ENCODE data around the gene ZFR2. TPM values are rescaled to one million over a fixed set of nuclear protein-coding genes. Genes with fewer than 3 reads are reported as not detected.

ZFR2 gene
- total and polyA plus RNA-seq, 2 of the 8 experiments (the other 6 are each of a cell fraction or from before 2014, with no cell fraction given) = 14.5 to 28.4 TPM

DNA sequence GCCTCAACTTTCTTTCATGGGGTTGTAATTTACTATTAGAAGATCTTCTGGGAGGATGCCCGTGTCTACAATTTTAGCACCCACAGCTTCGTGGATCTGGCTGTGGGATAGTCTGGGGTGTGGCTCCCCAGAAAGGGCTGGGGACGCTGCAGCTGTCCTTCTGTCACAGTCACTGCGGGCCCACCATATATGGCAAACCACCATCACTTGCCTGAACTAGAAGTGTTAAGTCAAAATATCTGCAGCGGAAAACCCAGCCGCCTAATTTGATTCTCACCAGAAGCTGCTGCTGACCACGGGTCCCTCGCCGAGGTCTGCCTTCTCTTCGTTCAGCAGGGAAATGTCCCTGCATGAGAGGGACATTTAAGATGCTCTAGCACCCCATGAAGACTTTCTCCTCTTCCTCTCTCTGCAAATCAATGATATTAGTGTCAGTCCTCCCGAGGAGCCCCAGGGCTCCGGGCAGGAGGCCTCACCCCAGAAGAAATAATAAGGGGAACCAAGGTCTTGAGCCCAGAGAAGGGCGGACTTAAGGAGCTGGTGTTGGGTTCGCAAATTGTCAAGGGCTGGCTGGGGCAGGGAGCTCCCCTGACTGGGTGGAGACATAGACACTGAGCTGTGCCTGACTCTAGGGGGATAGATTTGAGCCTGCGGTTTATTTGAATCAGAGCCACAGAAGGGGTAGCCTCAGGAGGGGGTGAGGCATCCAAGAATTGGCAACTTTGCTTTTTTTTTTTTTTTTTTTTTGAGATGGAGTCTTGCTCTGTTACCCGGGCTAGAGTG lies 79.7 kb downstream of the ZFR2 start:
- no peak overlapping the region for H2AK5ac ChIP-seq (ENCODE audit: low read depth, low read length)
- peak in 1 of 2 experiments; percentile 44 for DNase-seq (ENCODE audit: low read depth in 1 of 2, low spot score in 2 of 2)
- no peaks in the 10 kb centered on the region for H3K79me2 ChIP-seq (ENCODE audit: control insufficient read depth in 1 of 2, insufficient read depth in 2 of 2, low read length in 2 of 2)
- no peak overlapping the region for H3K4ac ChIP-seq (replicated peaks; ENCODE audit: insufficient read length, low read depth, low read length)
- 77% methylated on average over 15 of the region's 16 CpGs; no CpG with 5 or more reads in 1 of the 2 experiments for WGBS, 2 experiments (ENCODE audit: extremely low coverage in 1 of 2, insufficient coverage in 1 of 2, insufficient read length in 1 of 2, insufficient replicate concordance in 2 of 2, low coverage in 1 of 2, low lambda C conversion rate in 2 of 2, missing lambda C conversion rate in 1 of 2)
- H4K20me1 ChIP-seq (replicated peaks in 1 of 2; ENCODE audit: control insufficient read depth in 1 of 2, insufficient read depth in 2 of 2, low read length in 2 of 2) = no peaks in the 10 kb centered on the region
- 0 out of 4 replicates have a peak, but pooled peaks cover 0 to 4% of the 10 kb centered on the region in 2 experiments for H3K9me3 ChIP-seq (ENCODE audit: insufficient read depth in 2 of 2, low read depth in 1 of 2, low read length in 1 of 2)
- peaks cover 0 to 17% (median 8%) of the 10 kb centered on the region in 4 experiments; a peak in 6 of 7 replicates for H3K27me3 ChIP-seq (replicated peaks in 1 of 4; ENCODE audit: control insufficient read depth in 3 of 4, extremely low read depth in 1 of 4, insufficient read depth in 3 of 4, low read length in 3 of 4)
- no peak overlapping the region for H2BK5ac ChIP-seq (ENCODE audit: low read depth, low read length)
- no peak overlapping the region for H3K14ac ChIP-seq (ENCODE audit: insufficient read length)
- H3K79me1 ChIP-seq (ENCODE audit: low read depth, low read length) = no peaks in the 10 kb centered on the region
- H3K23me2 ChIP-seq (ENCODE audit: low read depth, low read length) = peaks cover 7% of the 10 kb centered on the region; the same call in 1 of the 2 replicates
- H2BK12ac ChIP-seq (ENCODE audit: low read depth, low read length) = no peak overlapping the region
- H3K27ac ChIP-seq (ENCODE audit: low read depth, low read length) = no peak overlapping the region
- H3K4me2 ChIP-seq (ENCODE audit: insufficient read depth in 1 of 2, low read depth in 2 of 2, low read length in 2 of 2) = no peak overlapping the region
- TF ChIP-seq SP2 (IDR thresholded peaks at IDR 0.05; ENCODE audit: low read length) (no peak), FOSL1 (IDR thresholded peaks at IDR 0.05; ENCODE audit: insufficient read depth, low read depth, low read length) (no peak), BRCA1 (IDR thresholded peaks at IDR 0.05; ENCODE audit: low read depth, low read length) (no peak), TAF1 (IDR thresholded peaks at IDR 0.05; ENCODE audit: low read depth, low read length) (no peak), RAD21 (IDR thresholded peaks at IDR 0.05 in 1 of 2, conservative IDR thresholded peaks at IDR 0.05 in 1 of 2; ENCODE audit: low read depth in 2 of 2, low read length in 2 of 2) (no peak), EP300 (IDR thresholded peaks at IDR 0.05; ENCODE audit: borderline replicate concordance in 1 of 2, low read depth in 2 of 2, low read length in 2 of 2) (no peak), HDAC6 (IDR thresholded peaks at IDR 0.05; ENCODE audit: low read depth, low read length) (no peak)
- no peaks in the 10 kb centered on the region for H3K36me3 ChIP-seq (ENCODE audit: control insufficient read depth in 2 of 4, insufficient read depth in 4 of 4, low read length in 3 of 4)
- no peak overlapping the region for H3K56ac ChIP-seq (replicated peaks; ENCODE audit: insufficient read length, low read depth, low read length)
- CTCF ChIA-PET (ENCODE audit: partially characterized antibody) = interaction anchor here (0.6 to 2.0 kb wide), 6 partner anchors 9 to 60 kb away, joined by 3 to 9 read pairs (median 4); partner anchors contain the start of gene MRPL54
- H4K8ac ChIP-seq (ENCODE audit: extremely low read depth, insufficient read depth, low read length) = no peak overlapping the region; the same call in none of the 2 replicates
- H3K4me3 ChIP-seq (ENCODE audit: extremely low read depth in 1 of 4, insufficient read depth in 2 of 4, low read depth in 3 of 4, low read length in 4 of 4) = no peak overlapping the region
- POLR2A ChIA-PET (ENCODE audit: partially characterized antibody) = interaction anchor here (0.7 to 1.7 kb wide), 3 partner anchors 10 to 243 kb away, joined by 4 to 7 read pairs (median 5); partner anchors contain the start of gene EEF2
- H2BK15ac ChIP-seq (ENCODE audit: low read length) = no peak overlapping the region
- H2BK20ac ChIP-seq (ENCODE audit: low read length) = no peak overlapping the region
- H2BK120ac ChIP-seq (replicated peaks; ENCODE audit: low read depth, low read length) = no peak overlapping the region
- no peak overlapping the region for H4K5ac ChIP-seq (ENCODE audit: insufficient read length, low read depth, low read length)
- H2AFZ ChIP-seq (ENCODE audit: low read length) = no peak overlapping the region
- no peak overlapping the region for H3K18ac ChIP-seq (ENCODE audit: extremely low read depth, low read length)
- H3K23ac ChIP-seq (ENCODE audit: insufficient read length) = no peak overlapping the region
- H4K91ac ChIP-seq (replicated peaks; ENCODE audit: insufficient read length, low read length) = no peak overlapping the region
- no peak overlapping the region for H3K9ac ChIP-seq (replicated peaks in 1 of 4; ENCODE audit: extremely low read depth in 1 of 4, low read depth in 3 of 4, low read length in 3 of 4)
- peaks cover 0 to 9% (median 1%) of the 10 kb centered on the region in 4 experiments; a peak in 3 of 7 replicates for H3K4me1 ChIP-seq (replicated peaks in 1 of 4; ENCODE audit: control insufficient read depth in 3 of 4, insufficient read depth in 4 of 4, low read length in 3 of 4)
- FAIRE-seq = no peak

All from H1 (cell line).